Neural cell (in vitro differentiated cells): ENCODE measurements around the gene NOP9.

ENCODE experiments used
- CTCF ChIP-seq: fragments of 450-650 bp; IDR thresholded peaks from 2 replicates; pipeline ENCODE4 v1.5.1; 2014; ENCODE audit warnings: antibody characterized with exemption, mild to moderate bottlenecking, moderate library complexity; ENCODE audit not compliant: poor library complexity, severe bottlenecking
- EP300 ChIP-seq: fragments of 450-650 bp; conservative IDR thresholded peaks from 2 replicates; pipeline ENCODE4 v1.6.1; 2014; ENCODE audit warnings: antibody characterized with exemption, mild to moderate bottlenecking, moderate library complexity; ENCODE audit not compliant: poor library complexity, severe bottlenecking
- EZH2 ChIP-seq: fragments of 200-600, 300-800 bp; shearing (Covaris generic), sonication (generic); IDR thresholded peaks from 2 replicates; pipeline ENCODE4 v1.6.1; 2014; ENCODE audit warnings: antibody characterized with exemption, low read length, borderline replicate concordance, mild to moderate bottlenecking; ENCODE audit not compliant: insufficient read depth, poor library complexity, severe bottlenecking
- POLR2AphosphoS5 ChIP-seq: IDR thresholded peaks from 2 replicates; pipeline ENCODE4 v1.6.1; 2012
- RAD21 ChIP-seq: fragments of 450-650 bp; conservative IDR thresholded peaks from 2 replicates; pipeline ENCODE4 v1.6.1; 2014; ENCODE audit warnings: antibody characterized with exemption, mild to moderate bottlenecking, moderate library complexity
- REST ChIP-seq: IDR thresholded peaks from 2 replicates; pipeline ENCODE4 v1.6.1; 2012; ENCODE audit warnings: borderline replicate concordance
- SMC3 ChIP-seq: fragments of 450-650 bp; conservative IDR thresholded peaks from 2 replicates; pipeline ENCODE4 v1.6.1; 2014; ENCODE audit warnings: antibody characterized with exemption, mild to moderate bottlenecking, moderate library complexity; ENCODE audit not compliant: poor library complexity
- TAF1 ChIP-seq: IDR thresholded peaks from 2 replicates; pipeline ENCODE4 v1.6.1; 2012; ENCODE audit warnings: low read depth

- TF ChIP-seq TAF1 (no peak), EP300 (no peak), CTCF (no peak), SMC3 (no peak), EZH2 (no peak), REST (no peak), POLR2AphosphoS5 (no peak), RAD21 (no peak)
Measured at GRCh38 chr14:24290746-24291145, 8.9 kb upstream of the NOP9 start.
